GM18508 (cell line): ENCODE results near the gene SEC23A.
"Not testable (repeated sequence)": the region's sequence is repeated elsewhere in the genome, so short reads cannot be mapped to it uniquely, and the experiment has no call there.

Experiments
- ATAC-seq: cut with Tn5 transposase; IDR thresholded peaks from one replicate; pipeline ENCODE4 v1.9.1; 2021; ENCODE audit warnings: moderate number of reproducible peaks; ENCODE audit not compliant: insufficient read depth, unreplicated experiment

The SEC23A gene

GRCh38 chr14:39034481-39035296 lies 68.3 kb downstream of the SEC23A start:
- no peak for ATAC-seq

DNA sequence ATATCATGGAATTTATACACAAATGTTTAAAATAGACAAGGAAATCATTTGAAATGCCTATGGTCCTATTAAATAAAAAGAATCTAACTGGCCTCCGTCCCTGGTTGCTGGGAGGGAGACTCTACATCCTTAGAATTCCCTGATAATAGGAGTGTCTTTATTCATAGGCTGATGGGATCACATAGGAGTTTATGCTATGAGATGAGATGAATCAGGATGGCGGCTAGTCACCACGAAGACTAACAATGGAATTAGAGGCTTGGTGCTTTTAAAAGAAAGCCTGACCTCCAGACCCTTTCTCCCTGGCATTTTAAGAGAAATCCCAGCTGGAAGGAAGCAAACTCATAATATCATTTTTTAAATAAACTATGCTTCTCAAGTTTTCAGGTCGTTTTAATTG lies 69.7 kb downstream of the SEC23A start:
- no peak for ATAC-seq

- ATAC-seq = no peak
Observed at GRCh38 chr14:39030209-39030608, 72.8 kb downstream of the SEC23A start.

DNA sequence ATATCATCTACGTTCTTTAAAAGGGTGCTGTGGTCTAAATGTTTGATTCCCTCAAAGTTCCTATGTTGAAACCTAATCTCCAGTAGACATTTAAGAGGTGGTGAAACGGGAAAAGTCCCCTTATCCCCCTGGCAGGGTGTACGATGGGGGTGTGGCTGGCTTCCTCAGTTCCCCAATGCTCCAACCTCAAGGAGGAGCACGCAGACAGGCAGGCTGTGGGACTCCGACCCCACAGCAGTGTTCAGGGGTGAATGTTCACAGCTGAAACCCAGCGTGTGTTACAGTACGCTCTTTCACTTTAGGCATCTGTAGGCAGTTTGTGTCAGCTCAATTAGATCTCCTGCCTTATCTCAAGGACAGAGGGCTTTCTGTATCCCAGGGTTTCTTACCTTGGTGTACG lies 73.2 kb downstream of the SEC23A start:
- no peak for ATAC-seq

GRCh38 chr14:39028620-39029019 lies 74.4 kb downstream of the SEC23A start:
- ATAC-seq = no peak

DNA sequence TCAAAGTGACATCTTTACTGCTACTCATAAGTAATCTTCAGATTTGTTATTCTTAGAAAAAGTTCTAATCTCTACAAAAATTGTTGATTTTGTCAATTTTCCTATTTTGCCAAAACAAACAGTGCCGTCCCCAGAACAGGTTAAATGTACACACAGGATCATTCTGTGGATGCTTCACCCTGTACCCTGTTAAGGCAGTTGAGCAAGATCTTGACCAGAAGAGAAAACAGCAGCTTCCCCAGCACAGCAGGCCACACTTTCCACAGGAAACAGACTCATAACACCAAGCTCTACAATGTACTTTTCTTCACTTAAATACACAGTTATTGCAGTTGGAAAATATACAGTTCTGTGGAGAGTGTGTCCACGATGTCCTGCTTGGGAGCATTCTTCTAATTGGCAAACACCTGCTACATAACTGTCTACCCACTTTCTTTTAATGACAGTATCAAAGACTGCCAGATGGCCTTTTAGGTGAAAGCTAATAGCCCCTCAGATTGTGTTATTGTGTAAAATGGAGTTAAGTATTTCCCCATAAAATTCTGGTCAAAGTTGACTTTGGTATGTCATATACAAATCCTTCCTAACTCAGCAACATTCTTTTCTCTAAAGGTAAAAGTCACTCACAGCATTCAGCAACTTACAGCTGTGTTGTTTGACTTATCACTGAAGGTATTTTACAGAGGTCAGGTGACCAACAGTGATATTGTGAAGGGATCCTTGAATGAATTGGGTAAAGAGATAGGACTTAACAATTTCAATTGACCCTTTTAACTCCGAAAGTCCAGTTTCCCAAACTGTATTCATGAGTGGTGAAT lies 77.0 kb downstream of the SEC23A start:
- no peak for ATAC-seq

DNA sequence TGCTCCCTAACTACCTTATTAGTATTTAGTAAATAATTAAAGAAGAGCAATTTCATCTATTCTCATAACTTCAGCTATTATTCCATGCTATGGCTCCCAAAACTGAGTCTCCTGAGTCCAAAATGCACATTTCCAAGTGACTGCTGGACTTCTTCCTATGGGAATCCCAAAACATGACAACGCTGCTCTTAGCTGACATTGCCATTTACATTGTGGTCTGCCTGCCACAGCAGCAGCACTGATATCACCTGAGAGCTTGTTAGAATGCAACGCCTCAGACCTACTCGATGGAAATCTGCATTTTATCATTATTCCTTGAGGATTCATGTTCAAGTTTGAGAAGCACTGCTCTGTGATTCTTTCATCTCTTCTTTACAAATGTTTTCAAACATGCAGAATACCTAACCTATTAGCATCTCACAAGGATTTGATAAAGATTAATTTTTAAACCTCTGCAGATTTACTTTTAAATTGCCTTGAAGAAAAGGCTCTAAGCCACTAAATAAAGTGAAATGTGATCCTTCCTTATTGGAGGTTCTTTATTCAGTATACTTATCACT lies 77.7 kb downstream of the SEC23A start:
- no peak for ATAC-seq

DNA sequence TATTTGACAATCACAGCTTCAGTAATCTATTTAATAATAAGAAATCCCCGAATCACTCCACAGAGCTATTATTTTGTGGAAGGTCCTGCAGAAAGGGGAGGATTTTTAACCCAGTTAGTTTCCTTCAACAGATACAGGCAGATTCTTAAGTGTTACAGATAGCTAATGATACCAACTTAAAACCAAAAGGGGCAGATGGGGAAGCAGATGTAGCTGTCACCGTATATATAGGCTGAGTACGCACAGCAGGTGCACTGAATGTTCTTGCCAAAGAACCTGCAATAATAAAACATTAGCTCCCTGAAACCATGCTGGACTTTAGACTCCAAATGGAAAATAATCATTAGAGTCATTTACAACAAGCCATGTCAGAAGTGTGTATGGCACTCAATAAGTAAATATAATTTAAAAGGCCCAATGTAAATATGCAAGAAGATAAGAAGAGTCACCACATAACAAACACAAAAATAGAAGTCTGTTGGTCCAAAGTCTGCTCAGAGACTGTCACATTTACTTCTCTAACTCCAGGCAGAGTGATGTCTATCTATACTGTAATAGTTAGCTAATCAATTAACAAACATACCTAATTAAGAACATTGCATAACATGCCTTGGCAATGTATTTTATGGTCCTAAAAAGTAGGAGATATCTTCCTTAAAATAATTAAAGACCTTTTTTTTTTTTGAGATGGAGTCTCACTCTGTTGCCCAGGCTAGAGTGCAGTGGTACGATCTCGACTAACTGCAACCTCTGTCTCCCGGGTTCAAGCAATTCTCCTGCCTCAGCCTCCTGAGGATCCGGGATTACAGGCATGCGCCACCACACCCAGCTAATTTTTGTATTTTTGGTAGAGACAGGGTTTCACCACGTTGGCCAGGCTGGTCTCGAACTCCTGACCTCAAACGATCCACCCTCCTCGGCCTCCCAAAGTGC lies 78.8 kb downstream of the SEC23A start:
- ATAC-seq = no peak

DNA sequence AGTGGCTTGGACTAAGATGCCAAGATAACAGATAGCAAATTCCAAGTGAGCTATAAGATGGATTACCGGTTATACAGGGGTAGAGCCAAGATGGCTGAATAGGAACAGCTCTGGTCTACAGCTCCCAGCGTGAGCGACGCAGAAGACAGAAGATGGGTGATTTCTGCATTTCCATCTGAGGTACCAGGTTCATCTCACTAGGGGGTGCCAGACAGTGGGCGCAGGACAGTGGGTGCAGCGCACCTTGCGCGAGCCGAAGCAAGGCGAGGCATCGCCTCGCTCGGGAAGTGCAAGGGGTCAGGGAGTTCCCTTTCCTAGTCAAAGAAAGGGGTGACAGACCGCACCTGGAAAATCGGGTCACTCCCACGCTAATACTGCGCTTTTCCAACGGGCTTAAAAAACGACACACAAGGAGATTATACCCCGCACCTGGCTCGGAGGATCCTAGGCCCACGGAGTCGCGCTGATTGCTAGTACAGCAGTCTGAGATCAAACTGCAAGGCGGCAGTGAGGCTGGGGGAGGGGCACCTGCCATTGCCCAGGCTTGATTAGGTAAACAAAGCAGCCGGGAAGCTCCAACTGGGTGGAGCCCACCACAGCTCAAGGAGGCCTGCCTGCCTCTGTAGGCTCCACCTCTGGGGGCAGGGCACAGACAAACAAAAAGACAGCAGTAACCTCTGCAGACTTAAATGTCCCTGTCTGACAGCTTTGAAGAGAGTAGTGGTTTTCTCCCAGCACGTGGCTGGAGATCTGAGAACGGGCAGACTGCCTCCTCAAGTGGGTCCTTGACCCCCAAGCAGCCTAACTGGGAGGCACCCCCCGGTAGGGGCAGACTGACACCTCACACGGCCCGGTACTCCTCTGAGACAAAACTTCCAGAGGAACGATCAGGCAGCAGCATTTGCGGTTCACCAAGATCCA lies 85.7 kb downstream of the SEC23A start:
- not testable (repeated sequence) for ATAC-seq

- no peak for ATAC-seq
Observed at GRCh38 chr14:39016733-39017095, 86.3 kb downstream of the SEC23A start.

DNA sequence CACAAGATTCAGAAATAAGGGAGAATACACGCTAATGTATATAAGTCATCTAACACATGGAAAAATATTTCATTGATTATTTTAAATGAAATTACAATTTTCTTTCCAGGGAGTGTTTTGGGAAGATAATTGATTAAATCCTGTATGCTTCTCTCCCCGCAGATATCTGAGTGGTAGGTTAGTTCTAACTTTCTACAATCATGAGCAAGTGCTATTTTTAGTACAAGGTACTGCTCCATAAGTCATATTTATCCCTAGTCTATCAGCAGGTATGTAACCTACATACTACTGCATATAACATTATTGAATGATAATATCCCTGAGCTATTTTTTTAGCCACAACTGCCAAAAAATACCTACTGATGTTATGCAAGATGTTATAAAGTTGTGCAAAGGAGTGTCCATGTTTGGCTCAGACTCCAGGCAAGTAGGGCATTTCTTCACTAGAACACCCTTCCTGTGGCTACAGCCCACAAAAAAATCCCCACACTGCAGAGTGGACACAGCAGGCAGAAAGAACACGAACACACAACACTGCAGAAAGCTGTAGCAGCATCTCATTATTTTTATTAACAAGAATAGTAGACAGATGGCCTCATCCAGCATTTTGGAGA lies 87.0 kb downstream of the SEC23A start:
- ATAC-seq = no peak

DNA sequence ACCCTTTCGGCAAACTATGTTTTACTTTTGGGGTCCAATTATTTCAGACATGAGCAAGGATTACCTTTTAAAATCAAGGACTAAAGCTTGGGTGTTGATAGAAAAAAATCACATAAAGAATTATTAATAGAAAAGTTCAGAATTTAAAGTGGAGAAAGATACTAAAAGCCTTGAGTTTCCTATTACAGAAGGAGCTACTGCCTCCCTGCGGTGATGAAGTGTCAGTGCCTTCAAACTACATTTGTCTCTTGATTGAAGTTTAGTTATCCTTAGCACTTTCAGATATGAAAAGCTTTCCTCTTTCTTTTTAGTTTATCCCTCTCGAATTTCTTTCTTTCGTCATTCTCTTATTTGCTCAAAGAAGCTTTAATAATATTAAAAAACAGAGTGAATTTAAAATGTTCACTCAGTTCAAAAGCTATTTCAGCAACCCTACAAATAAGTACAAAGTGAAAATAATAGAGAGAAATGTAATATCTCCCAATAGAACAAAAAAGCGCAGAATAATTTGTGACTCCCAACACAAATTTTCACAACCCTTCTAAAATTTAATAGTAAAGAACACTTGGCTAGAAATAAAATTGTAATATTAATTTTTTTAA lies 87.6 kb downstream of the SEC23A start:
- ATAC-seq = no peak

- ATAC-seq = no peak
Observed at GRCh38 chr14:39014460-39014859, 88.6 kb downstream of the SEC23A start.

- not testable (repeated sequence) for ATAC-seq
Observed at GRCh38 chr14:39008965-39009364, 94.1 kb downstream of the SEC23A start.

DNA sequence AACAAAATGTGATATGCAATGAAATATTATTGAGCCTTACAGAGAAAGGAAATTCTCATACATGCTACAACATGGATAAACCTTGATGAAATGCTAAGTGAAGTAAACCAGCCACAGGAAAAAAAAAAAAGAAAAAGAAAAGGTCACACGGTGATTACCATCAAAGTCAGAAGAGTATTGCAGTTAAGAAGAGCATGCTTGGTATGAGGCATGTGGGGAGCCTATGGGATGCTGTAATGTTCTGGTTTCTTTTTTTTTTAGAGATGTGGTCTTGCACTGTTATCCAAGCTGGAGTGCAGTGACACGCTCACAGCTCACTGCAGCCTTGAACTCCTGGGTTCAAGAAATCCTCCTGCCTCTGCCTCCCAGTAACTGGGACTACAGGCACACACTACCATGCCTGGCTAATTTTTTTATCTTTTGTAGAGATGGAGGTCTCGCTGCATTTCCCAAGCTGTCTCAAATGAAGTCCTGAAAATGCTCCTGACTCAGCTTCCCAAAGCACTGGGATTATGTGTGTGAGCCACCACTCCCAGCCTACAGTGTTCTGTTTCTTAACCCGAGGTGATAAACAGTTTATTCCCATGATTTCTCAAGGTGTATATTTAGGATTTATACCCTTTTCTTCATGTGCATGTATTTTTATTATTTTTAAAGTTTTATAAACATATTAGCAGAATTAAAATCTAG lies 96.2 kb downstream of the SEC23A start:
- ATAC-seq = no peak

GRCh38 chr14:39005044-39005880 lies 97.8 kb downstream of the SEC23A start:
- ATAC-seq = no peak

DNA sequence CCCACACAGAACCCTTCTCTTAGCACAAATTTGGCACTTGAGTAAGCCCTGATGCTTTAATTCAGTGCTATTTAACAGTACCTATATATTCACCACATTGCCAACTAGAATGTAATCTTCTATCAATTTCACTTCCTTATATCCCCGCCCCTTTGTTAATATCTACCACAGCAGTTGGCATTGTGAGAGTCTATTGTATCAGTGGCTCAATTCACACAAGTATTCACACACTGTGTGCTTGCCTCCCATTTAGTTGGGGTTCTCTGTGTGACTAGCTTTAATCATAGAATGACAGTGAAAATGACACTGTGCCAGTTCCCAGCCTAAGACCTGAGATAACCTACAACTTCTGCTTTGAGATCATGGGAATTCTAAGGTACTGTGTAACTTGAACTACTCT lies 103.1 kb downstream of the SEC23A start:
- ATAC-seq = no peak
